Choroid plexus epithelial cell (primary cell): ENCODE data around the gene PPY.
A peak's percentile ranks its signal among the peaks of the same experiment; 100 is the strongest.
"Not testable (repeated sequence)": the region's sequence is repeated elsewhere in the genome, so short reads cannot be mapped to it uniquely, and the experiment has no call there.

Experiments used
- DNase-seq: peaks from one replicate; pipeline ENCODE4 v3.0.0-alpha.2; 2010; ENCODE audit warnings: low read depth
- H3K4me3 ChIP-seq: 2 replicates; pipeline ENCODE4 v1.5.1; 2011; ENCODE audit warnings: low read depth, mild to moderate bottlenecking, control low read depth, low read length, moderate library complexity
- CTCF ChIP-seq: conservative IDR thresholded peaks from 2 replicates; pipeline ENCODE4 v1.5.1; 2011; ENCODE audit warnings: low read depth, mild to moderate bottlenecking, control low read depth, inconsistent platforms, low read length, moderate library complexity

Gene PPY

DNA sequence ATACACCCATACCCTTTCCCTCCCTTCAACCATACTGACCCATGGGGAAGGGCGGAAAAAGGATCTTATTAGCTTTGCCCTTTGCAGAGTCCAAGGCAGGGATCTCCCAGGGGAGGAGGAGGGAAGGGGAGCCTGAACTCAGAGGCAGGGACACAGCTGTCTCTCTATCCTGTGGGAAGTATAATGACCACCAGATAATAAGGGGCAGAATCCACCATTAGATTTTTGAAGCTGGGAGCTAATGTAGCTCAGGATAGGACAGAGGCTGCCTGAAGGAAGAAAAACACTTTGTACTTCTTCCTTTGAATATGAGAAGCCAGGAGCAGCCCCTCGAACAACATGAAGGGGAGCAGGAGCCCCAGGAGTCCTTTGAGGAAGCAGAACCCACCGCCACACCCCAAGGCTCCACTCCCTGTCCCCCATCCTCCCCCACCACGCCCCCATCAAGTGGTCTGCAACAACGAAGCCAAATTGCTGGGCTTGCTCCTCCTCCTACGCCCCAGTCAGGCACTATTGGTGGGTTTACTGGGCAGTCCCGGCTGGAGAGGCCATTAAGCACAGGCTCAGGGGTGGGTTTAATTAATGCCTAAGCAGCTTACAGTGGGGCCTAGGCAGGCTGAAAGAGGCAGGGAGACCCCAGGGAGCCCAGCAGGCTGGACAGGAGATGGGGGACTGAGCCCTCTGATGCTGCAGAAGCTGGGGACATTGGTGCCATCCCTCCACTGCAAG lies 40.3 kb downstream of the PPY start:
- no peak for DNase-seq
- no peak for TF ChIP-seq CTCF
- no peak overlapping the region for H3K4me3 ChIP-seq

DNA sequence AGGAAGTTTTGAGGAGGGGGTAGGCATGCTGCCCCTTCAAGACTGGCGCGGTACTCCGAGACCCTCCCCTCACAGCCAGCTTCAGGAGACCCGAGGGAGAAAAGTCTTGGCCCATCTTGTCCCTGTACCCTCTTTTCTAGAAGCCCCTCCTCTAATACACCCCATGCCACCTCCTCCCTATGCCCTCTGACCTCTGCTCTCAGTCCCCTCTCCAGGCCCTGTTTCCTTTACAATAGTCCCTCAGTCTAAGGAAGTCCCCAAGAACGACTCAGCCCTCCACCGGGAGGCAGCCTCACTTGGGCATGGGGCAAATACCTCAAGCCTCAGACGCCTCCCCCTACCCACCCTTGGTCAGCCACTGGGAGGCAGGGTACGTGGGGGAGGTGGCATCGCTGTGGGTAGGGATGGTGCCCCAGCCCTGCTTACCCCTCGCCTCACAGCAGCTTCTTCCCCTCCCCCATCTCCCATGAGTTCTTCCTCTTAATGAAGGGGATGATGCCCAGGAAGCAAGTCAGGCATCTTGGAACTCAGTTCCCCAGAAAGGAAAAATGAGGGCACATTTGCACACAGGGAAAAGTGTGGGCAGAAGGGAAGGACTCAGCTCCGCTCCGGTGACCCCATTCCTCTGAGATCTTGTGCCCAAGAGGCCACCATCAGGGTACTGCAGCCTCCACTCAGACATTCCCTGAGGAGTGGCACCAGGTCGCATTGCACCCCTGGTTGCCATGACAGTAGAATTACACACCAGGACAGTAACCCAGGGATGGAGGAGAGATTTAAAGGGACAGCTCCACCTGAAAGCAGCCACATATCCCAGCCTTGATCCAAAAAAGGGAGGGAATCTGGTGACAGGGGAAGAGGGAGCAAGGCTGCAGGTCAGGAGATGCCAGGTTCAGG lies 41.2 kb downstream of the PPY start:
- no peak for TF ChIP-seq CTCF
- peak overlapping the region; percentile 55 for H3K4me3 ChIP-seq
- no peak for DNase-seq

DNA sequence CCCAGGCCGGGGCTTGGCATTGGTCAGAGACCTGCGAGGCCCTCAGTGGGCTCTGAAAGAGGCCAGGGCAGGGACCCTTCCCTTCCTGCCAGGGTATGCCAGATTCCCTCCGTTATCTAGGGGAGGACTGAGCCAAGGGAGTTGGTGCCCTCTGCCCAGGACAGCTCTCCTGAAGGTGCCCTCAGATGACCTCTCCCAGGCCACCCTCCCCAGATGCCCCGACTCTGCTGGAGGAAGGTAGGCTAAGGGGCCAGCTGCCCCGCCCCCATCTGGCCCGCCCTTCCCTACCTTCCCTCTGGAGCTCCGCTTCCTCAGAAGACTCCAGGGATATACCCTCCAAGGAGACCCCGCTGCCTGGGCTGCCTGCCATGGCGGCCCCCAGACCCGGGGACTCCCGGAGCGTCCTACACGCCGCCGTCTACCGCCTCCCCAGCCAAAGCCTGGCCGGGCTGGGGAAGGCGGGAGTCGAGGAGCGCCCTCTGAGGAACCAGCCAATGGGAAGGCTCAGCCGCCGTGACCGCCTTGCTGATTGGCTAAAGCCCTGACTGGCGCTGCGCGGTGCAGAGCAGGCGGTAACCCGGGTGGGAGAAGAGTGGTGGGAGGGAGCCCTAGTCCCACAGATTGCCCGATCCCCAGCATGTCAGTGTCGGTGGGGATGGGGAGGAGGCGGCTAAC lies 42.0 kb downstream of the PPY start:
- peak overlapping the region; percentile 55 for H3K4me3 ChIP-seq
- DNase-seq = peak; percentile 77
- no peak for TF ChIP-seq CTCF

DNA sequence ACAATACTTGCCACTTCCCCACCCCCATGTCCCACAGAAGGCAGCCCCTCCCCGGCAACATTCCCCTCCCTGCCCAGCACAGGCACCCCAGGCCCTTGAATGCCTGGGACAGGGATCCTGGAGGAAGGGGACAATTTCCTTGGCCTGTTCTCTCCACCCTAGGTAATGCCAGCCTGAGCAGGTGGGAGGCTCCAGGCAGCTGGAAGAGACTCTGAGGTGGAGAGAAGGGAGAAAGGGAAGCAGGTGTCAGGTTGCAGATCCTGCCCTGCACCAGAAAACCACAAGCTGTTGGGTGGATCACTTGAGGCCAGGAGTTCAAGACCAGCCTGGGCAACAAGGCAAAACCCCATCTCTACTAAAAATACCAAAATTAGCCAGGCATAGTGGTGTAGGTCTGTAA lies 43.8 kb downstream of the PPY start:
- no peak for TF ChIP-seq CTCF
- no peak overlapping the region for H3K4me3 ChIP-seq
- no peak for DNase-seq

DNA sequence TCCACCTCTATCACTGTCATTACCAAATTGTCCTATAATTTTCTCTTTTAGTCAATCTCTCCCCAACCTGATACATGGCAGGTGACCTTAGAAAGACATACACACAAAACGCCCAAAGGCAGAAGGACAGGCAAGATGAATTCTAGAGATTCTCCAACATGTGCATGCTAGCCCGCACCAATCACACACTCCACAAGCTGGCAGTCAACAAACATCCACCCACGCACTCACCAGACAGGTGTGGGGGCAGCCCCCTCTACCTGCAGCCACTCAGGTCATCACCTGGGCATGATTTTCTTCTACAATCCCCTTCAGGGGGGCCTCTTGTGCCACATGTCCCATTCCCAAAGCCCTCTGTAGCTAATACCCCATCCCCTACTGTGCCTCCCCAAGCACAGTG lies 44.4 kb downstream of the PPY start:
- no peak for DNase-seq
- TF ChIP-seq CTCF = no peak
- H3K4me3 ChIP-seq = no peak overlapping the region

DNA sequence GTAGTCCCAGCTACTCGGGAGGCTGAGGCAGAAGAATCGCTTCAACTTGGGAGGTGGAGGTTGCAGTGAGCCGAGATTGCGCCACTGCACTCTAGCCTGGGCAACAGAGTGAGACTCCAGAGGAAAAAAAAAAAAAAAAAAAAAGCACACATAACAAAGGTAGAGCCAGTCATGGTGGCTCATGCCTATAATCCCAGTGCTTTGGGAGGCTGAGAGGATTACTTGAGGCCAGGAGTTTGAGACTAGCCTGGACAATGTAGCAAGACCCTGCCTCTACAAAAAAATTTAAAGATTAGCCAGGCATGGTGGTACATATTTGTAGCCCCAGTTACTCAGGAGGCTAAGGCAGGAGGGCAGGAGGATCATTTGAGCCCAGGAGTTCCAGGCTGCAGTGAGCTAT lies 47.8 kb downstream of the PPY start:
- DNase-seq, H3K4me3 ChIP-seq: not testable (repeated sequence)

- TF ChIP-seq CTCF = no peak
- no peak for DNase-seq
- no peak overlapping the region for H3K4me3 ChIP-seq
Measured at GRCh38 chr17:43892647-43892952, 49.7 kb downstream of the PPY start.
